PC-3 (cell line): Measurements from ENCODE around the gene TRIM26. TPM values are rescaled to one million over a fixed set of nuclear protein-coding genes. Genes with fewer than 3 reads are reported as not detected.

ENCODE experiments used
- ATAC-seq: fragments of 200-7000 bp; cut with Tn5 transposase; 2 replicates; pipeline ENCODE4 v1.9.1; 2020; ENCODE audit warnings: mild to moderate bottlenecking, moderate library complexity
- BruUV-seq: library from RNA; stranded (reverse); fragments of 400-500 nt; replicated peaks from 2 replicates; lab custom pipeline; 2021; lab: Mats Ljungman, UMichigan
- CTCF ChIA-PET: fragments of 300-600 bp; sonication (Branson Sonifier 250); formaldehyde crosslinking; loops from one replicate; lab custom pipeline; 2022; ENCODE audit warnings: antibody characterized with exemption; lab: Charles Lee
- POLR2A ChIA-PET: fragments of 300-600 bp; sonication (Branson Sonifier 250); formaldehyde crosslinking; loops from one replicate; lab custom pipeline; 2022; ENCODE audit warnings: antibody characterized with exemption; ENCODE audit not compliant: unreplicated experiment; lab: Charles Lee
- DNase-seq: peaks from one replicate; pipeline ENCODE4 v3.0.0-alpha.2; 2015
- H2AFZ ChIP-seq: fragments of 300-600 bp; sonication (generic); 2 replicates; pipeline ENCODE4 v1.6.0; 2016; ENCODE audit warnings: antibody characterized with exemption, low read length
- H3F3A ChIP-seq: fragments of 300-600 bp; sonication (generic); one replicate; pipeline ENCODE4 v1.6.0; 2017; ENCODE audit warnings: antibody characterized with exemption, low read length, control low read depth, mild to moderate bottlenecking; ENCODE audit not compliant: unreplicated experiment
- H3K27ac ChIP-seq: fragments of 300-600 bp; sonication (generic); 2 replicates; pipeline ENCODE4 v1.5.1; 2016; ENCODE audit warnings: mild to moderate bottlenecking, low read length
- H3K27me3 ChIP-seq: fragments of 300-600 bp; sonication (generic); 2 replicates; pipeline ENCODE4 v1.6.1; 2016; ENCODE audit warnings: low read length, mixed read lengths
- H3K36me3 ChIP-seq: fragments of 300-600 bp; sonication (generic); 2 replicates; pipeline ENCODE4 v1.6.1; 2016; ENCODE audit warnings: low read depth, mixed run types, low read length, mixed read lengths
- H3K4me1 ChIP-seq: fragments of 300-600 bp; sonication (generic); 2 replicates; pipeline ENCODE4 v1.5.1; 2016; ENCODE audit warnings: low read length; ENCODE audit not compliant: insufficient read depth
- H3K4me2 ChIP-seq: fragments of 300-600 bp; sonication (generic); 2 replicates; pipeline ENCODE4 v1.6.0; 2016; ENCODE audit warnings: low read length
- H3K4me3 ChIP-seq: fragments of 300-600 bp; sonication (generic); 2 replicates; pipeline ENCODE4 v1.5.1; 2016; ENCODE audit warnings: mild to moderate bottlenecking, low read length, mixed read lengths
- H3K79me2 ChIP-seq: fragments of 300-600 bp; sonication (generic); 2 replicates; pipeline ENCODE4 v1.6.1; 2017; ENCODE audit warnings: low read length, mixed read lengths
- H3K9ac ChIP-seq: fragments of 300-600 bp; sonication (generic); 2 replicates; pipeline ENCODE4 v1.6.0; 2016; ENCODE audit warnings: mild to moderate bottlenecking, low read length
- H3K9me2 ChIP-seq: fragments of 300-600 bp; sonication (generic); replicated peaks from 2 replicates; pipeline ENCODE4 v1.6.1; 2016; ENCODE audit warnings: mixed run types, low read length, mixed read lengths
- H3K9me3 ChIP-seq: fragments of 300-600 bp; sonication (generic); 2 replicates; pipeline ENCODE4 v1.6.1; 2016; ENCODE audit warnings: low read length, mixed read lengths
- H4K20me1 ChIP-seq: fragments of 300-600 bp; sonication (generic); 2 replicates; pipeline ENCODE4 v1.6.1; 2016; ENCODE audit warnings: low read length, mixed read lengths
- CTCF ChIP-seq: fragments of 300-600 bp; sonication (generic); conservative IDR thresholded peaks from 2 replicates; pipeline ENCODE4 v1.5.1; 2017; ENCODE audit warnings: antibody characterized with exemption, low read depth, mild to moderate bottlenecking, low read length
- EZH2 ChIP-seq: fragments of 300-600 bp; sonication (generic); IDR thresholded peaks from one replicate; pipeline ENCODE4 v1.6.1; 2017; ENCODE audit warnings: antibody characterized with exemption, mild to moderate bottlenecking, low read length; ENCODE audit not compliant: unreplicated experiment
- EZH2phosphoT487 ChIP-seq: fragments of 300-600 bp; sonication (generic); IDR thresholded peaks from 2 replicates; pipeline ENCODE4 v1.6.1; 2018; ENCODE audit warnings: mild to moderate bottlenecking, antibody characterized with exemption, low read length, borderline replicate concordance
- intact Hi-C: fragments of 100-400 bp; cut with micrococcal nuclease; formaldehyde crosslinking; loops from 2 replicates; pipeline ENCODE4 v1.9.0; 2023
- total RNA-seq: library from RNA; depleted of rRNA; stranded (reverse); fragments of >200 nt; gene quantifications from 2 replicates; pipeline ENCODE4 v1.2.3, GENCODE V29; 2014

TRIM26 gene
- total RNA-seq, 1 experiment from 2014 or later = 48.1 TPM

GRCh38 chr6:30157999-30158398 lies 55.2 kb downstream of the TRIM26 start:
- ATAC-seq = no peak
- peaks cover 32% of the 10 kb centered on the region for H3K4me1 ChIP-seq
- CTCF ChIA-PET = no interaction called here

GRCh38 chr6:30157581-30157980 lies 55.6 kb downstream of the TRIM26 start:
- DNase-seq = no peak
- Histone ChIP-seq H3K9me2 (no peaks in the 10 kb centered on the region), H3K4me3 (no peak overlapping the region), H3K79me2 (no peaks in the 10 kb centered on the region), H3K9me3 (no peaks in the 10 kb centered on the region), H3F3A (peaks cover 5% of the 10 kb centered on the region), H3K9ac (no peak overlapping the region), H4K20me1 (no peaks in the 10 kb centered on the region), H2AFZ (no peak overlapping the region), H3K4me2 (no peak overlapping the region), H3K4me1 (peaks cover 32% of the 10 kb centered on the region), H3K27me3 (no peaks in the 10 kb centered on the region), H3K27ac (no peak overlapping the region), H3K36me3 (no peaks in the 10 kb centered on the region)
- ChIA-PET CTCF (no interaction called here), POLR2A (no interaction called here)
- ATAC-seq = no peak
- intact Hi-C loops = no loop called here
- no TSS peak for BruUV-seq
- no peak for TF ChIP-seq EZH2phosphoT487
- TF ChIP-seq CTCF = no peak
- TF ChIP-seq EZH2 = no peak

More at GRCh38 chr6:30157999-30158398, 55.2 kb downstream of the TRIM26 start:
- Histone ChIP-seq H3K36me3 (no peaks in the 10 kb centered on the region), H3K4me2 (no peak overlapping the region), H3K27ac (no peak overlapping the region), H2AFZ (no peak overlapping the region), H4K20me1 (no peaks in the 10 kb centered on the region), H3F3A (peaks cover 5% of the 10 kb centered on the region), H3K4me3 (no peak overlapping the region), H3K9me2 (no peaks in the 10 kb centered on the region), H3K27me3 (no peaks in the 10 kb centered on the region), H3K9me3 (no peaks in the 10 kb centered on the region), H3K79me2 (no peaks in the 10 kb centered on the region), H3K9ac (no peak overlapping the region)
- intact Hi-C loops = no loop called here
- TF ChIP-seq EZH2 (no peak), EZH2phosphoT487 (no peak), CTCF (no peak)
- POLR2A ChIA-PET = no interaction called here
- no TSS peak for BruUV-seq
- no peak for DNase-seq

- Histone ChIP-seq H3K79me2 (no peaks in the 10 kb centered on the region), H3K9ac (no peak overlapping the region), H3K4me2 (peak overlapping the region; percentile 62), H3K36me3 (no peaks in the 10 kb centered on the region), H3K9me2 (no peaks in the 10 kb centered on the region), H3K27ac (peak overlapping the region; percentile 10; the same call in 1 of the 2 replicates), H3K4me1 (peaks cover 32% of the 10 kb centered on the region), H2AFZ (peak overlapping the region; percentile 62; the same call in 1 of the 2 replicates), H3K9me3 (no peaks in the 10 kb centered on the region), H3K27me3 (no peaks in the 10 kb centered on the region), H3F3A (peaks cover 5% of the 10 kb centered on the region), H4K20me1 (no peaks in the 10 kb centered on the region), H3K4me3 (peak overlapping the region; percentile 19; the same call in 1 of the 2 replicates)
- DNase-seq (no peak), ATAC-seq (no peak)
- no TSS peak for BruUV-seq
- intact Hi-C loops = no loop called here
- POLR2A ChIA-PET = no interaction called here
- CTCF ChIA-PET = interaction anchor here (0.6 kb wide), 1 partner anchor 104 kb away, joined by 3 read pairs; no protein-coding TSS in a partner anchor
- TF ChIP-seq CTCF = no peak
- no peak for TF ChIP-seq EZH2phosphoT487
- TF ChIP-seq EZH2 = no peak
These were observed 56.4 kb downstream of the TRIM26 start for GRCh38 chr6:30156774-30157173.
